Omental fat pad (tissue), 4 donors: ENCODE results near the gene ADAM12. TPM values are rescaled to one million over a fixed set of nuclear protein-coding genes. Genes with fewer than 3 reads are reported as not detected.

ENCODE experiments used
- ATAC-seq: fragments of 150-250 bp; one replicate; pipeline ENCODE4 v1.9.1; 2016; ENCODE audit warnings: mild to moderate bottlenecking, moderate library complexity; ENCODE audit not compliant: low FRiP score
- DNase-seq: peaks from one replicate; pipeline ENCODE4 v3.0.0-alpha.2; 2019; ENCODE audit warnings: low spot score
- total RNA-seq, 4 donors: library from RNA; depleted of rRNA; stranded (reverse); fragments of >200 nt; gene quantifications; one replicate each; pipeline ENCODE4 v1.1.0, GENCODE V29; 2016
- TF ChIP-seq, protein P1 (sequence below), 3 donors: fragments of 450-650 bp; IDR thresholded peaks; one replicate each; pipeline ENCODE4 v1.5.1; 2016 to 2017; ENCODE audit warnings: antibody characterized with exemption in 3 of 3, mild to moderate bottlenecking in 3 of 3, moderate library complexity in 2 of 3

Gene ADAM12
- total RNA-seq, 4 donors from 2014 or later, result 4.9 to 24.4 (median 10.9) TPM

GRCh38 chr10:126137562-126138221 is 250.6 kb downstream of the ADAM12 start:
- TF ChIP-seq, protein P1, sequence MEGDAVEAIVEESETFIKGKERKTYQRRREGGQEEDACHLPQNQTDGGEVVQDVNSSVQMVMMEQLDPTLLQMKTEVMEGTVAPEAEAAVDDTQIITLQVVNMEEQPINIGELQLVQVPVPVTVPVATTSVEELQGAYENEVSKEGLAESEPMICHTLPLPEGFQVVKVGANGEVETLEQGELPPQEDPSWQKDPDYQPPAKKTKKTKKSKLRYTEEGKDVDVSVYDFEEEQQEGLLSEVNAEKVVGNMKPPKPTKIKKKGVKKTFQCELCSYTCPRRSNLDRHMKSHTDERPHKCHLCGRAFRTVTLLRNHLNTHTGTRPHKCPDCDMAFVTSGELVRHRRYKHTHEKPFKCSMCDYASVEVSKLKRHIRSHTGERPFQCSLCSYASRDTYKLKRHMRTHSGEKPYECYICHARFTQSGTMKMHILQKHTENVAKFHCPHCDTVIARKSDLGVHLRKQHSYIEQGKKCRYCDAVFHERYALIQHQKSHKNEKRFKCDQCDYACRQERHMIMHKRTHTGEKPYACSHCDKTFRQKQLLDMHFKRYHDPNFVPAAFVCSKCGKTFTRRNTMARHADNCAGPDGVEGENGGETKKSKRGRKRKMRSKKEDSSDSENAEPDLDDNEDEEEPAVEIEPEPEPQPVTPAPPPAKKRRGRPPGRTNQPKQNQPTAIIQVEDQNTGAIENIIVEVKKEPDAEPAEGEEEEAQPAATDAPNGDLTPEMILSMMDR (IDR thresholded peaks at IDR 0.05), result no peak
- no peak for ATAC-seq
- DNase-seq, result no peak

GRCh38 chr10:126135941-126136595 is 252.2 kb downstream of the ADAM12 start:
- DNase-seq (no peak), ATAC-seq (no peak)
- TF ChIP-seq, protein P1 (IDR thresholded peaks at IDR 0.05), result no peak

DNA sequence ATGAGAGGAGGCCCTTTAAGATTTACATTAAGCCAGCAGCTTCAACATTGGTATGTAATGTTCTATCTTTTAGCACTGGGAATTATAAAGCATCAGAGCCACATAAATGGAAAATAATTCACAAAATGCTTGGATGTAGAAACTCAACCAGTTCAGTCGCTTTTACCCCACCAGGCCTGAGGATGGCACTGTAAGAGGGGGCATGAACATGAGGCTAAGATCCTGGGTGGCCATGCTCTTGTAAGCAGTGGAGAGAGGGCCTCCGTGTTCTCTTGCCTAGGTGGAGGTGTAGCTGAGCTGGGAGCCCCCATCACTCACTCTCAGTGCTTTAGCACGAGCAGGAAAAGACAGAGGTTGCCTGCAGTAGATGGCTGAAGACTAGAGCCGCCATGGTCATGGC is 253.1 kb downstream of the ADAM12 start:
- no peak for DNase-seq
- ATAC-seq, result no peak
- TF ChIP-seq, protein P1 (IDR thresholded peaks at IDR 0.05), result no peak

DNA sequence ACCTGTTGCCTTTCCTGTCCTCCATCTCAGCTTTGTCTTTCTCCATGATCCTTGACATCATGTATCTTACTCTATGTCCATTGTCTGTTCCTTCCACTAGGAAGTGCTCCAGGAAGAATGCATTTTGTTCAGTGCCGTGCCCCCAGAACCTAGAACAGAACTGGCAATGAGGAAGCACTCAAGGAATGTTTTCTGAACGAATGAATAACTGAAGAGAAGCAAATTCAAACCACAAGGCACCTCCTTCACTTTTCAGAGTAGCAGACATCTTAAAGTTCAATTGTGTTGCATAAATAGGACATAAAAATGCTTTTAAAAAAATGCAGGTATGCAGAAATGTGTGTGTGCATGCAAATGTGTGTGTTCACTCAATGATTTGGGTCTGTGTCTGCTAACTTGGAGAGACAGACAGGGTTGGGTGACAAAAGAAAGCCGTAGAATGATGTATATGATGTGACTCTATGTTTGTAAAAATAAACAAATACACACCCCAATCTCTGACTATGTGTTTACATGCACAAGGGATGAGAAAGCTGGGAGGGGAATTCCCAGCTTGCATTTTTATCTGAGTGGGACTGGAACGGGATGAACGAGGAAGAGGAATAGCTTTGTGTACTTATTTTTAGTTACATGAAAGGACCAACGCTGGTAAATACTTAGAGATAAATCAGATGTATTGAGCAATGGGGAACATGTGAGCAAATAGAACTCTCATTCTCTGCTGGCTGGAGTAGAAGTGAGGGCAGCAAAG is 254.2 kb downstream of the ADAM12 start:
- ATAC-seq (peak; percentile 17), DNase-seq (no peak)
- TF ChIP-seq, protein P1 (IDR thresholded peaks at IDR 0.05), result no peak

GRCh38 chr10:126133082-126133620 is 255.1 kb downstream of the ADAM12 start:
- TF ChIP-seq, protein P1 (IDR thresholded peaks at IDR 0.05), result no peak
- ATAC-seq (no peak), DNase-seq (no peak)

GRCh38 chr10:126131341-126131740 is 256.9 kb downstream of the ADAM12 start:
- ATAC-seq, result no peak
- TF ChIP-seq, protein P1 (IDR thresholded peaks at IDR 0.05), result no peak

More at GRCh38 chr10:126131341-126131740, 256.9 kb downstream of the ADAM12 start:
- no peak for DNase-seq
